Erythroblast (primary cell): ENCODE measurements around the gene DHCR7.

Experiments
- GATA1 ChIP-seq: IDR thresholded peaks from 2 replicates; pipeline ENCODE4 v1.6.1; 2011; ENCODE audit warnings: low read depth, mild to moderate bottlenecking, control low read depth, low read length, moderate library complexity
- POLR2A ChIP-seq: IDR thresholded peaks from 2 replicates; pipeline ENCODE4 v1.6.1; 2011; ENCODE audit warnings: mild to moderate bottlenecking, low read length

DNA sequence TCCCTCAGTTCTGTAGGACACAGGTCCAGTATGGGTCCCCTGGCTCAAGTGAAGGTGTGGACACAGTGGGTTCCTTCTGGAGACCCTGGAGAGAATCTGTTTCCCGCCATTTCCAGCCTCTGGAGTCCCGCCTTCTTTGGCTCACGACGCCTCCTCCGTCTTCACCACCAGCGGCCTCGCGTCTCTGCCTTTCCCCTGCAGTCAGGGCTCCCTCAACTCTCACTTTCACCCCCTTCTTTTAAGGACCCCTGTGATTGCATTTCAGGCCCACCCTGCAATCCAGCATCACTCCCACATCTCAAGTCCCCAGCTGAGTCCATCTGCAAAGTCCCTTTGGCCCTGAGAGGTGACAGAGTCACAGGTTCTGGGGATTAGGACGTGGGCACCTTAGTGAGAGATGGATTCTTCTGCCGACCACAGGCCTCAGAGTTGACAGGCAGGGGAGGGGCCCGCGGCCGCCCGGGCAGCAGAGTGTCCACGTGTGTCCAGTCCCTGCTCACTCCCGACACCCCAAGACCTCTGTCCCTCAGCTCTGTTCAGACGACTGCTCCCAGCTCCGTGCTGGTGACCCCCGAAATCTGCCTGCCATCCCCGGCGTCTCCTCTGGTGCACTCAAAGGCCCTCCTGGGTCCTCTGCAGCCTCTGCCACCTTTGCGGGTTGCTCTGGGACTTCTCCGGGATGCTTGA is 42.0 kb upstream of the DHCR7 start:
- TF ChIP-seq POLR2A (no peak), GATA1 (no peak)
